Skeletal muscle tissue (tissue), 4 donors: Measurements from ENCODE around the gene XRCC3. TPM values are rescaled to one million over a fixed set of nuclear protein-coding genes. Genes with fewer than 3 reads are reported as not detected.
A peak's percentile ranks its signal among the peaks of the same experiment; 100 is the strongest.

Experiments
- H3K27ac ChIP-seq: one replicate; pipeline ENCODE4 v1.7.0; 2013; ENCODE audit warnings: mild to moderate bottlenecking, low read depth, low read length, inconsistent platforms
- H3K27me3 ChIP-seq, 3 donors: one replicate each; pipeline ENCODE4 v1.7.0; 2013; ENCODE audit warnings: low read length in 3 of 3; ENCODE audit not compliant: control insufficient read depth in 3 of 3, insufficient read depth in 3 of 3
- H3K36me3 ChIP-seq, 3 donors: one replicate each; pipeline ENCODE4 v1.7.0; 2013; ENCODE audit warnings: low read length in 3 of 3; ENCODE audit not compliant: control insufficient read depth in 3 of 3, insufficient read depth in 3 of 3
- H3K4me1 ChIP-seq, 3 donors: one replicate each; pipeline ENCODE4 v1.7.0; 2013; ENCODE audit warnings: low read length in 3 of 3, mild to moderate bottlenecking in 3 of 3; ENCODE audit not compliant: control insufficient read depth in 3 of 3, insufficient read depth in 3 of 3
- H3K4me3 ChIP-seq, 3 donors: one replicate each; pipeline ENCODE4 v1.7.0; 2013; ENCODE audit warnings: low read length in 3 of 3
- H3K9ac ChIP-seq, 3 donors: one replicate each; pipeline ENCODE4 v1.7.0; 2013; ENCODE audit warnings: low read length in 3 of 3, mild to moderate bottlenecking in 3 of 3, moderate library complexity in 2 of 3, low read depth in 1 of 3
- H3K9me3 ChIP-seq, 3 donors: one replicate each; pipeline ENCODE4 v1.7.0; 2013; ENCODE audit warnings: low read length in 3 of 3; ENCODE audit not compliant: control insufficient read depth in 3 of 3
- total RNA-seq: library from RNA; depleted of rRNA; stranded (reverse); fragments of >200 nt; gene quantifications from one replicate; pipeline ENCODE4 v1.2.3, GENCODE V29; 2014
- donor health status: Osteomylitis.

Gene XRCC3
- total RNA-seq, 1 donor from 2014 or later = 2.1 TPM

DNA sequence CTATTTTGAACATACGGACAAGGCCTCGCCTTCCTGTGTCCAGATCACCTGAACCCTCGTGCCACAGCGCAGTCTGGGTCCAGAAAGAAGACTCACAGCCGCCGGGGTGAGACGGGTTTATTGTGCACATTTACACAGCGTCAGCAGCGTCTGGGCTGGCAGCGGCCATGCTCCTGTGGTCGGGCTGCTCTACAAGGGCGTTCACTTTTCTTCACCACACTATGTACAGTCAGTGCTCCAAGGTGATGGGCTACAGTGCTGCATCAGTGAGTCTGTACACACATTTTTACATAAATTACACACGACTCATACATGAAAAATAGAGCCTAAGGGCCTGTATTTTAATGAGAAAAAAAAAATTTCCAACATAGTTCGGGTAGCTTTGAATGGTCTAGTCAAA, 18.4 kb upstream of the XRCC3 start:
- Histone ChIP-seq H3K27me3 (no peaks in the 10 kb centered on the region), H3K4me3 (no peak overlapping the region), H3K36me3 (peaks cover 42 to 56% (median 55%) of the 10 kb centered on the region in 3 donors), H3K9me3 (no peaks in the 10 kb centered on the region), H3K9ac (no peak overlapping the region), H3K4me1 (peaks cover 14 to 41% (median 25%) of the 10 kb centered on the region in 3 donors), H3K27ac (no peak overlapping the region)

- H3K27ac ChIP-seq = no peak overlapping the region
- peaks cover 18 to 45% (median 25%) of the 10 kb centered on the region in 3 donors for H3K4me1 ChIP-seq
- no peak overlapping the region for H3K4me3 ChIP-seq
- H3K36me3 ChIP-seq = peaks cover 42 to 55% (median 54%) of the 10 kb centered on the region in 3 donors
- no peak overlapping the region for H3K9ac ChIP-seq
- no peaks in the 10 kb centered on the region for H3K9me3 ChIP-seq
- no peaks in the 10 kb centered on the region for H3K27me3 ChIP-seq
Measured at GRCh38 chr14:103732868-103733620, 17.8 kb upstream of the XRCC3 start.

- peaks cover 41 to 50% (median 49%) of the 10 kb centered on the region in 3 donors for H3K36me3 ChIP-seq
- H3K4me1 ChIP-seq = peaks cover 18 to 45% (median 25%) of the 10 kb centered on the region in 3 donors
- H3K9ac ChIP-seq = no peak overlapping the region
- H3K9me3 ChIP-seq = no peaks in the 10 kb centered on the region
- H3K27me3 ChIP-seq = no peaks in the 10 kb centered on the region
- no peak overlapping the region for H3K27ac ChIP-seq
- no peak overlapping the region for H3K4me3 ChIP-seq
Measured at GRCh38 chr14:103731916-103732867, 16.9 kb upstream of the XRCC3 start.

GRCh38 chr14:103731481-103731880, 16.2 kb upstream of the XRCC3 start:
- Histone ChIP-seq H3K9ac (no peak overlapping the region), H3K27me3 (no peaks in the 10 kb centered on the region), H3K36me3 (peaks cover 41 to 49% (median 48%) of the 10 kb centered on the region in 3 donors), H3K9me3 (no peaks in the 10 kb centered on the region), H3K27ac (no peak overlapping the region), H3K4me3 (no peak overlapping the region), H3K4me1 (peaks cover 13 to 41% (median 24%) of the 10 kb centered on the region in 3 donors)

DNA sequence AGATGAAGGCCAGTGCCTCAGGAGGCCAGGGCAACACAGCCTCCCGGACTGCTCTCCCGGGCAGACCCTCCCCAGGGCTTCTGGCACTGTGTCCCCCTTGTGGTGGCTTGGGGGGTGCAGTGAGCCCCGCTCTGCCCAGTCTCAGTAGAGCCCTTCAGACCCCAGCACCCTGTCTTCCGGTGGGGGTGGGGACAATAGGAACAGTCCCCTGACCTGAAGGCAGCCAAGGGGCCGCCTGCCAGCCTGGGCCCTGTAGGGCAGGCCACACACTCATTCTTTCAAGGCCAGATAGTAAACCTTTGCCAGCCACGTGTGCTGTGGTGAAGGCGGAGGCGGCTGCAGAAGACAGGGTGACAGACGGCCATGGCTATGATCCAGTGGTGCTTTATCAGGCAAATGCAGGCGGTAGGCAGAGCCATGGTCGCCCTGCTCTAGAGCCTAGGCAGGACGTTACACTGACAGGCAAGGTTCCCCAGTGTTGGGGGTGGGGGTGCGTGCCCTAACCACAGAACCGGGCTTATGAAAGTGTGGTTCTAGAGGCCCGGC, 15.3 kb upstream of the XRCC3 start:
- Histone ChIP-seq H3K9ac (peak overlapping the region in 1 of 3 donors; percentile 60), H3K36me3 (peaks cover 41 to 52% (median 49%) of the 10 kb centered on the region in 3 donors), H3K27me3 (no peaks in the 10 kb centered on the region), H3K4me3 (no peak overlapping the region), H3K9me3 (no peaks in the 10 kb centered on the region), H3K27ac (no peak overlapping the region), H3K4me1 (peaks cover 11 to 37% (median 28%) of the 10 kb centered on the region in 3 donors)

GRCh38 chr14:103729496-103730448, 14.5 kb upstream of the XRCC3 start:
- Histone ChIP-seq H3K9me3 (no peaks in the 10 kb centered on the region), H3K36me3 (peaks cover 41 to 52% (median 49%) of the 10 kb centered on the region in 3 donors), H3K9ac (peak overlapping the region in 1 of 3 donors; percentile 60), H3K27me3 (no peaks in the 10 kb centered on the region), H3K4me3 (no peak overlapping the region), H3K4me1 (peaks cover 11 to 33% (median 22%) of the 10 kb centered on the region in 3 donors), H3K27ac (no peak overlapping the region)

GRCh38 chr14:103728721-103729120, 13.5 kb upstream of the XRCC3 start:
- Histone ChIP-seq H3K9ac (peak overlapping the region in 2 of 3 donors; percentile 35 to 61), H3K9me3 (no peaks in the 10 kb centered on the region), H3K27me3 (no peaks in the 10 kb centered on the region), H3K36me3 (peaks cover 37 to 47% (median 44%) of the 10 kb centered on the region in 3 donors), H3K4me1 (peaks cover 13 to 36% (median 29%) of the 10 kb centered on the region in 3 donors), H3K4me3 (no peak overlapping the region), H3K27ac (no peak overlapping the region)

DNA sequence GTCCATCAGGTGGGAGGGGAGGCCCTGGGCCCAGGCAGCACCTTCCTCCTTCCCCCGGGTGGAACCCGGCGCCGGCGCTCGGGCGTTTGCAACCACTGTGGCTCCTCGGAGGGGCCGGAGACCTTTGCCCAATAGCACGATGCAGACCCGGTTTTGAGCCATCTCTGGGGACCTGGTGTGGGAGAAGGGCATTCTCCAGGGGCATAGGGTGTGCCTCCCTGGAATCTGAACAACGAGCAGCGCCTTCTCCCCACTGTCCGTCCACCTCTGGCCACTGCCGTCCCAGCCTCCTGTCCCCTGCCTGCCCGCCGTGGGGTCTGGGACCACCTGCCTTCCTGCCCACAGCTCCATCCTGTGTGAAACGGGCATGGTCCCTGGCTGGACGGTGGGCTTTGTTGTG, 12.9 kb upstream of the XRCC3 start:
- Histone ChIP-seq H3K4me3 (no peak overlapping the region), H3K9ac (no peak overlapping the region), H3K4me1 (peaks cover 19 to 42% (median 34%) of the 10 kb centered on the region in 3 donors), H3K36me3 (peaks cover 33 to 42% (median 38%) of the 10 kb centered on the region in 3 donors), H3K27me3 (no peaks in the 10 kb centered on the region), H3K9me3 (no peaks in the 10 kb centered on the region), H3K27ac (no peak overlapping the region)
